GM18867 (cell line): ENCODE results near the gene GOLGA8A.
"Not testable (repeated sequence)": the region's sequence is repeated elsewhere in the genome, so short reads cannot be mapped to it uniquely, and the experiment has no call there.

ENCODE experiments used
- ATAC-seq: cut with Tn5 transposase; IDR thresholded peaks from one replicate; pipeline ENCODE4 v1.9.1; 2021; ENCODE audit warnings: mild to moderate bottlenecking, moderate library complexity; ENCODE audit not compliant: unreplicated experiment

The GOLGA8A gene

GRCh38 chr15:34409511-34409910 lies 28.1 kb downstream of the GOLGA8A start:
- not testable (repeated sequence) for ATAC-seq

- not testable (repeated sequence) for ATAC-seq
Observed at GRCh38 chr15:34408973-34409372, 28.6 kb downstream of the GOLGA8A start.

- ATAC-seq = peak; percentile 62
Observed at GRCh38 chr15:34403899-34404298, 33.7 kb downstream of the GOLGA8A start.

- peak; percentile 76 for ATAC-seq
Observed at GRCh38 chr15:34403160-34403598, 34.4 kb downstream of the GOLGA8A start.

- ATAC-seq = not testable (repeated sequence)
Observed at GRCh38 chr15:34397637-34398259, 39.9 kb downstream of the GOLGA8A start.

GRCh38 chr15:34392981-34393380 lies 44.6 kb downstream of the GOLGA8A start:
- ATAC-seq = not testable (repeated sequence)

GRCh38 chr15:34389594-34390086 lies 48.0 kb downstream of the GOLGA8A start:
- not testable (repeated sequence) for ATAC-seq
